NCI-H2196 treated with DMSO at 0.1 percent for 48 hours (cell line): ENCODE measurements around the gene AP3S2.
"Not testable (repeated sequence)": the region's sequence is repeated elsewhere in the genome, so short reads cannot be mapped to it uniquely, and the experiment has no call there.

ENCODE experiments used
- DNase-seq: peaks from one replicate; lab custom pipeline; 2025; ENCODE audit not compliant: unreplicated experiment; lab: John Stamatoyannopoulos, UW

Gene AP3S2

DNA sequence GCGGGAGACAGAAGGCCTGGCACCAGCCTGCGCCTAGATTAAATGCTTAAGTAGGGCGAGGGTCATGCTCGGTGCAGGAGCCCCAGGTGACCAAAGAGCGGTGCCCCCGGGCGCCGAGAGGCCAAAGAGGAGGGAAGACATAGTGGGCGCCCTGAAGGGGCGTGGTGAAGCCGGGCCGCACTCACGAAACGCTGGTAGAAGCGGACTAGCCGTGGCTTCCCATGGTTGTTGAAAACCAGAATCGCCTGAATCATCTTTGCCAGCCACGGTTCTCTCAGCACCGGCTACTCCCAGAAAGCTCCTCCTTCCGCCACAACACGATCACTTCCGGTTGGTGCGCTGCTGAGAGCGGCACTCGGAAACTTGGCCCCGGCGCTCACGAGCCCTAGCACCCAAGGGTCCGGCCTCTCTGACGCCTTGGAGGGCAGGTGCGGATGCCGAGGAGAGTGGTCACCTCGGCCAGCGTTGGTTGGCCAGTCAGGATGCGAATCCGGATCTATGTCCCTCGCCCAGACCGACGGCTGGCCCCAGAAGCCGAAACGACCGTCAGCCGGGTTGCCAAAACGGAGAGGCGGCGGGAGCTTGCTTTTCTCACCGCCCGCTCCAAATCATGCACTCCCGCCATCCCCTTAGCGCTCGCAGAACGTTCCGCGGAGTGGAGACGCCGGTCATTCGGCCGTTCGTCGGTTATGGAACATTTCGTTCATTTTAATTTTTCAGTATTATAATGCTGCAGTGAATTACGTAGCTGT lies at the start of gene AP3S2:
TSS of gene AP3S2 (minus strand) at position 299 of the 752 bp plus-strand sequence. CDS start at position 254, 45 bp downstream.
- peak; percentile 81 for DNase-seq

DNA sequence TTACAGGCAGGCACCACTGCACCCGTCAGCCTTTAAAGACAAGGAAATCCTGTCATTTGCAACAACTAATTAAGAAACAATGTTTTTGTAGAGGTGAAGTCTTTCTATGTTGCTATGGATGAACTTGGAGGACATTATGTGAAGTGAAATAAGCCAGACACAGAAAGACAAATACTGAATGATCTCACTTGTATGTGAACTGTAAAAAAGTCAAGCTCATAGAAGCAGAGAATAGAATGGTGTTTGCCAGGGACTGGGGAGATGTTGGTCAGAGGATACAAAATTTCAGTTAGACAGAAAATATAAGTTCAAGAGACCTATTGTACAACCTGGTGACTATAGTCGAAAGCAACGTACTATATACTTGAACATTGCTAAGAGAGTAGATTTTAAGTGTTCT lies 46.1 kb upstream of the AP3S2 start:
- DNase-seq, result no peak

DNA sequence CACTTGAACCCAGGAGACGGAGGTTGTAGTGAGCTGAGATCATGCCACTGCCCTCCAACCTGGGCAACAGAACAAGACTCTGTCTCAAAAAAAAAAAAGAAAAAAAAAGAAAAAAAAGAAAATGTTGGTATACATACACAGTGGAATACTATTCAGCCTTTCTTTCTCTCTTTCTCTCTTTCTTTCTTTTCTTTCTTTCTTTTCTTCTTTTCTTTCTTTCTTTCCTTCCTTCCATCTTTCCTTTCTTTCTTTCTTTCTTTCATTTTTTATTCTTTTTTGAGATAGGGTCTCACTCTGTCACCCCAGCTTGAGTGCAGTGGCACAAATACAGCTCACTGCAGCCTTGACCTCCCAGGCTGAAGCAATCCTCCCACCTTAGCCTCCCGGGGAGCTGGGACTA lies 45.6 kb upstream of the AP3S2 start:
- DNase-seq, result not testable (repeated sequence)

DNA sequence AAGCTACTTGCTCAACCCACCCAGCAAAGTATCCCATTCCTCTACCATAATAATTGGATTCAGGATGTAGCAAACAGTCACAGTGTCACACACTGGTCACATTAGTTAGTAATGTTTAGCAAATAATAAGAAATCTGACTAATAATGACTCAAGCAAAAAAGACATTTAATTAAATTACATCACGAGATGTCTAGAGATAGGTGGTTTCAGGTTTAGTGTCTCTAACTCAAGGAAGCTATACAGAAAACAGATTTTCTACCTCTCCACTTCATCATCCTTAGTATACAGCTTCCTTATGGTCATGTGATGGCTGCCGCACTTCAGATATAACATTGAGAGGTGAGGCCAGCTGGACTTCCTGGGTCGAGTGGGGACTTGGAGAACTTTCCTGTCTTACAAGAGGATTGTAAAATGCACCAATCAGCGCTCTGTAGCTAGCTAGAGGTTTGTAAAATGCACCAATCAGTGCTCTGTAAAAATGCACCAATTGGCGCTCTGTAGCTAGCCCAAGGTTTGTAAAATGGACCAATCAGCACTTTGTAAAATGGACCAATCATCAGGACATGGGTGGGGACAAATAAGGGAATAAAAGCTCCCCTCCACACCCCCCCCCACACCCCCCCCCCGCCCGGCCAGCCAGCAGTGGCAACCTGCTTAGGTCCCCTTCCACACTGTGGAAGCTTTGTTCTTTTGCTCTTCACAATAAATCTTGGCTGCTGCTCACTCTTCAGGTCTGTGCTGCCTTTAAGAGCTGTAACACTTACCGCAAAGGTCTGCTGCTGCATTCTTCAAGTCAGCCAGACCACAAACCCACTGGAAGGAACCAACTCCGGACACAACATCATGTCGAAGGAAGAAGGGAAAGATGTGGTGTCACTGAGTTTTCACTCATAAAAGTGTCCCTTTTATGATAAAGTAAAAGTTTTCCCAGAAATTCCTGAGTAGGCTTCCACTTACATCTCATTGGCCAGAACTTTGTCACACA lies 43.9 kb upstream of the AP3S2 start:
- DNase-seq, result no peak

DNA sequence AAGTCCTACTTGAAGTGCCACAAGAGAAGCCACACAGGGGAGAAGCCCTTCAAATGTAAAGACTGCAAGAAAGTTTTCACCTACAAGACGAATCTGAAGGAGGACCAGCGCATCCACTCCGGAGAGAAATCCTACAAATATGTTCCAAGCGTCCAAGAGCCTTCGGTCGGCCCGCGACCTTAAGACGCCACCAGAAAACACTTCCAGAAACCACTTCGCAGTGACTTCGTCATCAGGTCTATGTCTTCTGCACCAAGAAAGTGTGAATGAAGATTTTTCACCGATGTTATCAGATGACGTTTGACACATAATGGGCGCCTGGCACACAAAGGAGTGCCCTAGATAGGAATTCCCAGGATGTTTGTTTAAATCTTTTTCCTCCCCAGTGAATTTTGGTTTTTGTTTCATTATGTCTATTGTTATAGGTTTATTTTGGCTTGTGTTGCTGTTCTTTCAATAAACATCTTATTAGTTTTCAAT lies 43.0 kb upstream of the AP3S2 start:
- DNase-seq, result no peak

DNA sequence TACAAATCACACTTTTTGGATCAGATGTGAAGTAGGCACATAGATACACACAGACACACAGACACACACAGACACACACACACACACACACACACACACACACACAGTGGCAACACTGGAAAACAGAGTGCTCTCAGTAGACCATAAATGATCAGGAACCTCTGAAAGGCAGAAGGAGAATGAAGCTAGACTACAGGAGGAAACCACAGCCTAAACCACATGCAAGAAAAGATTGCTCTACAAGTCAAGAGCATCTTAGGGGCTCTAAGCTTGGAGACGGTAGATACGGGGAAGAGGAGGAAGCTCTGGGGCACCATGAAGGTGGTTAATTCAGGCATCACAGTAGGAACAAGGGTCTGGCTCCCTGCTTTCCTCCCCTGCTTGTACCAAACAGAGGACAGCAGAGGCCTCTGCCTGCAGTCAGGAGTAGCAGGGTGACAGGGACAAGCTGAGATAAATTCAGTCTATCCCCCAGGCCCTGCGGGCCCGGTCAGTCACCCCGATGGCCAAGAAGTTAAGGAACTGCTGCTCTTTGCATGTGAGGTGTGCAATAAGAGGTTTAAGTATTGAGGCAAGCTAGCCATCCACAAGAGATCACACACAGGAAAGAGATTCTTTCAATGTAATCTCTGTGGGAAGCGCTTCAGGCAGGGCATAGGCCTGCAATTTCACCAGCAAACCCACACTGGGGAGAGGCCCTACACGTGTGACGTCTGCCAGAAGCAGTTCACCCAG lies 42.4 kb upstream of the AP3S2 start:
- no peak for DNase-seq

DNA sequence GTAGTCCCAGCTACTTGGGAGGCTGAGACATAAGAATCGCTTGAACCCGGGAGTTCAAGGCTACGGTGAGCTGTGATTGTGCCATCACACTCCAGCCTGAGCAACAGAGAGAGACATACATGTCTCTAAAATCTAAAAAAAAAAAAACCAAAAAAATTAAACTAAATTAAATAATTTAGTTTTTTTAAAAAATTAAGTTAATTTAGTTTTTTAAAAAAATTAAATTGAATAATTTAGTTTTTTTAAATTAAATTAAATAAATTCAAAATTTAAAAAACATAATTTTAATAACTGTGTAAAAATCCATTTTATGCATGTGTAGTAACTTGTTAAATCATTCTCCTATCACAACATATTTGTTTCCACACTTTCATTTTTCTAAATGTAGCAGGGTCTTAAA lies 39.1 kb upstream of the AP3S2 start:
- no peak for DNase-seq

DNA sequence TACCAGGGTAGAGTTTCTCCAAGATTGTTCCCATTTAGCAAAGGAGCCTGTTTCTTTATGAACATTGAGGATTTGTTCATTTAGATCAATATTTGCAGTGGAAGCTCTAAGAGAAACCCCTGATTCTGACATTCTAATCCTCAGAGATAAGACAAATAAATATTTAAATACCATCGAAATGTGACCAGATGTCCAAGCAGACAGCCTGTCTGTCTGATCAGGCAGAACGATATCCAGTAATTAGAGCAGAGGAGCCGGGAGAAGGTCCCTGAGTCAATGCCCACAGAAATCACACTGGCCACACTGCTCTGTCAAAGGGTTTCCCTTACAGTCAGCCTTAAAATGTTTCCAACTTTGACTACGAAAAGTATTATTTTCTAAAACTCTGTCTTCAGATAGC lies 34.6 kb upstream of the AP3S2 start:
- no peak for DNase-seq

DNA sequence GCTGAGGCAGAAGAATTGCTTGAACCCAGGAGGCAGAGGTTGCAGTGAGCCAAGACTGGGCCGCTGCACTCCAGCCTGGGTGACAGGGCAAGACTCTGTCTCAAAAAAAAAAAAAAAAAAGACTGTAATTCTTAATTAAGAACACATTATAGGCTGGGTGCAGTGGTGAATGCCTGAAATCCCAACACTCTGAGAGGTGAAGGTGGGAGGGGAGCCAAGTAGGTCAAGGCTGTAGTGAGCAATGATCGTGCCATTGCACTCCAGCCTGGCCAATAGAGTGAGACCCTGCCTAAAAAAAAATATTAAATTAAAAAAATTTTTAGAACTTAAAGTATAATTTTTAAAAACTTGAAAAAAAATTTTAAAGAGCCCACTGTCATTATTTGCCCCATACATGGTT lies 32.4 kb upstream of the AP3S2 start:
- no peak for DNase-seq

DNA sequence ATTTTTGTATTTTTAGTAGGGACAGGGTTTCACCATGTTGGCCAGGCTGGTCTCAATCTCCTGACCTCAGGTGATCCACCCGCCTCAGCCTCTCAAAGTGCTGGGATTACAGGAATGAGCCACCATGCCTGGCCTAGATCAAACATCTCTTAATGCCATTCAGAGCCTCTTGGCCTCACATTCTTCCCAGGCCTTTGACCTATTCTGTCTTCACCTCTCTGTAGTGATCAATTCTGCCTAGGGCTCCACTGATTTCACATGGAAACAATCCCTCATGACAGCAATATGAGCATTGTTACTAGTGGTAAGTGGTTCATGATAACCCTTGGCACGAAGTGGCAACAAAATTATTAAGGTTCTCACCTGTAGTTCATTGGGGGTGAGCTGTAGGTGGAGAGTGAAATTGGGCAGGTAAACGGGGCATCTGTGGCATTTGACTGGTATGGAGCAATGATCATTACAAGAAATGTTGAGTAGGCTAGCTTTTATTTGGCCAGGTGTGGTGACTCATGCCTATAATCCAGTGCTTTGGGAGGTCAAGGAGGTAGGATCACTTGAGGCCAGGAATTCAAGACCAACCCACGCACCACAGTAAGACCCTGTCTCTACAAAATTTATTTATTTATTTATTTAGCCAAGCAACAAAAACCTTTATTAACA lies 23.8 kb upstream of the AP3S2 start:
- DNase-seq, result no peak

DNA sequence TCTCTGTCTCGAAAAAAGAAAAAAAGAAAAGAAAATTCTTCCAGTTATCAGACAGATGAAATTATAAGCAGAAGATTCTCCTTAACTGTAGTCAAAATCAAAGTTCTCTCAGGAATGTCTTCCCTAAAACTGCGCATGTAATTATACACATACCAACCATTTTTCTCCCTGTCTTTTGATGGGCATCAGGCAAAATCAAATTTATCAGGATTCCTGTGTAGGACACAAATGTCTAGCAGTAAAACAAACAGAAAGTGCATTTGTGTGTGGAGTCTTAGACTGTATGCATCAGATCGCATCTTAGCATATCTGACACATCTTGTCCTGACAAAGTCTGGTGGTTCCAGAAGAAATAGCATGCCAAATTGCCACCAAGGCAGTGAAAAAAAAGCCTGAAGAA lies 22.9 kb upstream of the AP3S2 start:
- DNase-seq, result no peak

DNA sequence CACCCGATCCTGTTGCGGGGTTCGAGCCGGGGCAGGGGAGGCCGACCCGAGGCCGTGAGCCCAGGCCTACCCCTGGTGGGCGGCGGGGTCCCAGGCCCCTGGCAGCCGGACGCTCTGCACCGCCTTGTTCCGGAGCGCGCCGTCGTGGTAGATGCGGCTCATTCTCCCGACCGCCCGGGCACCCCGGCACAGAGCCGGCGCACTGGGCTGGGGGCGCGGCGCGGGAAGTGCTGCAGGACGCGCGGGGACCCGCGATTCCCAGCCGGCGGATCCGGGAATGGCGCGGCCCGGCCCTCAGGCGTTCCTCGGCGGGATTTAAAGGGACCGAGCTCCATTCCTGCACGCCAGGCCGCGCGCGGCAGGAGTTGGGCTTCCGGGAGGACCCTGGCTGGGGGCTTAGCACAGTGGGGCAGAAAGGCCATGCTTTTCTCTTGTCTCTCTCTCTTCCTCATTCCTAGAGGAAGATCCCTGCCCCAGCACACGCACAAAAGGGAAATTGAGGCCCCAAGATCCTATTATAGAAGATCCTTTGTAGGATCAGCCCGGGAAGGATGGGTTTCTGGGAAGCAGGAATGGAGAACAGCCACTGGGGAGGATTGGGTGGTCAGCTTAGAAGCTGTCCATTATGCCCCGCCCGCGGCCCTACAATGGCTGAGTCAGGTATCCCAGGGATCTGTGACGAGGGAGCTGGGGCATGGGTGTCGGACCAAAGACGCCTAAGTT lies 19.0 kb upstream of the AP3S2 start, which contains the start of gene ARPIN:
TSS of gene ARPIN (minus strand) at position 279 of the 723 bp plus-strand sequence. CDS start at position 162, 117 bp downstream.
- no peak for DNase-seq

DNA sequence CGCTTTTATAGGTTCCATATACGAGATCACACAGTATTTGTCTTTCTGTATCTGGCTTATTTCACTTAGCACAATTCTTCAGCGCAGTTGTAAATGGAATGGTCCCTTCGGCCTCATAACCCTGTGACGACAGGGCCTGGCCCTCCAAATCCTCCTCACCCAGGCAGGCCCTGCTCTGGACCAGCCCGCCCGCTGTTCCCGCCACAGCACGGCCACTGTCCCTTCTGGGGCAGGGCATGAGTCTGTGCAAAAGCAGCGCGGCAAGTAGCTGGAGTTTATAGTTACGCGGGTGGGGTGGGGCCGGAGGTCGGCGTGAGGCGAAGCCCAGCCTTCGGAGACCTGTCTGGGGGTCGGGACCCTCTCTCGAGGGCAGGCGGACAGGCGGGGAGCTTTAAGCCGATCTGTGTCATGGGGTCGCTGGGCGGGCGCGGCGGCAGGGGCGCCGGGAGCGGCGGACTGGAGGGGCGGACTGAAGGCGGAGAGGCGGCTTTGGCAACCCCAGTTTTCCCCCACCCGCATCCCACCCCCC lies 18.4 kb upstream of the AP3S2 start:
- no peak for DNase-seq

DNA sequence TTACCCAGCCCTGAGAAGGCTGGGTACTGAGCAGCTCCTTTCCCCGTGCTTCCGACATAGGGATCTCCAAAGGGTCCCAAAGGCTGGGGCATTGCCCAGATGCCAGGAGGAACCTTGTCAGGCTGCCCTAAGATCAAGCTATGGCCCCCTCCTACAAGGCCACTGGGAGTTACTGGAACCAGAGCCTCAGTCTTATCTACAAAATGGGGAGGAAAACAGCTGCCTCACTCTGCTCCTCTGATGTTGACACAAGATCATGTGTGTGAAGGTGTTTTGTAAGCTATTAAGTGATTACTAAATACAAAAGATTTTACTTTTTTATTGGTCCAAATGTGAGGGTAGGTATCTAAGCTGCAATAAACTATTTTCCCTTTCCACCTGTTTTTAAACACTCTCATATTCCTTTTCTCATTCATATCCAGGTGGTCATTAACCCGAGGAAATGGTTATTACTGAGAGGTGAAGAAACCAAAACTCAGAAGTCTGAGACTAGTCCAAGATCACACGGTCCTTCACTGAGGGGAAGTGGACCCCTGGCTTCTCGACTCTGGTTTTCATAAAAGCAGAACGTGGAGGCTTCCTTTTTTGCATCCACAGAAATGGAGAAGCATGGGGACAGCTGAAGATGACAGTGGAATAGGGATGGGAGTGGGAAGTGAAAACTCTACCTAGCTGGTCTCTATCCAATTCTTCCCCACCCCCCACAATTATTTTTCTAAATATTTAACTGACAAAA lies 17.3 kb upstream of the AP3S2 start:
- DNase-seq, result no peak

DNA sequence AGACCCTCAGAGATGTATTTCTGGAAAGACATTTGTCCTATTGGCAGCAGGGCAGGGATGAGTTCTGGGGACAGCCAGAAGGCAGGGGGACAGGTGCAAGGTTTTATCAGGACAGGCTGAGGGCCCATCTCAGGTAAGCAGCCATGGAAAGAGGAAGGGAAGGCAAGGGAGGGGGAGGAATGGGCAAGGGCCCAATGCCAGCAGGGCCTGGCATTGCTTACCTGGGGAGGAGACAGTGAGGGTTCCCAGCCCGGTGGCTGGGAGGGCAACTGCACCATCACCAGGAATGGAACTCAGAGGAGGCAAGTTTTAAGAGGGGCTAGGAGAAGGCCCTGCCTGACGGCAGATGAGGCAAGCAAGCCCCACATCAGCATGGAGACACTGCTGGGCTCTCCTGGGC lies 15.8 kb upstream of the AP3S2 start:
- DNase-seq, result no peak

DNA sequence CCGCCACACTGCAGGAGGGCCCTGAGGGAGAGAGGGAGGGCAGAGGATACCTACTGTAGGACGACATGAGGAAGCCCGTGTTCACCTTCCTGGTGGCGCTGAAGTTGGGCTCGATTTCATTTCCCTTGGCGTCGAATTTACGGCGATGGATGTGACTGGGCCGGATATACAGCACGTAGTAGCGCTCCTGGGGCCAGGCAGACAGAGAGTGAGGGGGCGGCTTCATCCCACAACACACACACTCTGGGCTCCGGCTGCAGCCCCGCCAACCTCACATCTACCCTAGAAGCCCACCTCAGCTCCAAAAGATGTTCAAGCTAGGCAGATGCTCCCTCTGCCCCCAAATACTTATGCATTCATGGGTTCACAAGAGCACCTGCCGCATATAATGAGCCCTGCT lies 14.4 kb upstream of the AP3S2 start:
- no peak for DNase-seq

DNA sequence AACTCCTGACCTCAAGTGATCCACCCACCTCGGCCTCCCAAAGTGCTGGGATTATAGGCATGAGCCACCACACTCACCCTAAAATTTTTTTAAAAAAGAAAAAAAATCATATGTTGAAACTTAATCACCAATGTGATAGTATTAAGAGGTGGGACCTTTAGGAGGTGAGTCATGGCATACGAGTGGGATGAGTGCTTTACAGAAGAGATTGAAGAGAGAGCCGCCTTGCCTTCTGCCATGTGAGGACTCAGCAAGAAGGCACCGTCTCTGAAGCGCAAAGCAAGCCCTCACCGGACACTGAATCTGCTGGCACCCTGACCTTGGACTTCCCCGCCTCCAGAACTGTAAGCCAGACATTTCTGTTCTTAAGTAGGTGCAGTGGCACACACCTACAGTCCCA lies 13.5 kb upstream of the AP3S2 start:
- DNase-seq, result no peak

DNA sequence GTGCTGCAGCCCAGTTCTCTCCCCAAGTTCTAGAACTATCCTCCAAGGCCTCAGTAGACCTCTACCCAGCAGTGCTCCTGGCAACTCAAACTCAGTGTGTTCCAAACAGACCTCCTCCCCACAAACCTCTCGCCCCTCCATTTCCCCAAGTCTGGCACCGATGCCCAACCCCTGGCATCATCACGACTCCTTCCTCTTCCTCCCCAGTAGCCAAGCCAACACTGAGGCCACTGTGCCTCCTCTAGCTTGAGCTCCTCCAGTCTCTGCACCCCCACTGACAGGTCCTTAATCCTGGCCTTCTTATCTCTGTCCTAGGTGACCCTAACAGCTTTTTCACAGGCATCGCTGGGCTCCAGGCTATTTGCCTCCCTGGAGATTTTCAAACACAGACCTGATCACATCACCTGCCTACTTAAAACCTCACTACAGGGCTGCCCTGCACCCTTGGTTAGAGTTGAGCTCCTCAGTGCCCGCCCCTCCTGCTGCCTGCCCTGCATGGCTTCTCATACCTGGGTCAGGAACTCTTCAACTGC lies 12.1 kb upstream of the AP3S2 start:
- DNase-seq, result no peak

DNA sequence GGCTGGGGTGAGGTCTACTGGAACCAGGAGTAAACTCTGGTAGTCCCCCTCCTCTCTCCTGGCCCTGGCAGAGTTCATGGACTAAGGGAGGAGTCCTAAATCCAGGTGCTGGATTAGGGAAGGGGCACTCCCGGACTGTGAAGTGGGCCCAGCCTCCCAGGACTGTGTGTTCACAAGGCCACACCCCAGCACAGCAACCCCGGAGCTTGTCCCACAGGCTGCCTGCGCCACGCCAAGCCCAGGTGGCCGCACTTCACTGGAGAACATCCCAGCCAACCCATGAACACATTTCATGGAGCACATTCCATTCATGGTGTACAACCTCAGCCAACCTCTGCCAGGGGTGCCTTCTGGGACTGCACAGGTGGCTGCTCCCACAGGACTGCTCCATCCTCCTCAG lies 10.7 kb upstream of the AP3S2 start:
- DNase-seq, result no peak
